Measurements from ENCODE around the gene ATP1A1. TPM values are rescaled to one million over a fixed set of nuclear protein-coding genes. Genes with fewer than 3 reads are reported as not detected.

The ATP1A1 gene
- polyA plus RNA-seq, 2 of the 4 experiments (the other 2 are of a cell fraction): 119 to 171 TPM

- ATAC-seq: no peak
- POLR2A ChIA-PET: no interaction called here
Observed at GRCh38 chr1:116346943-116347673, 25.9 kb upstream of the ATP1A1 start.

GRCh38 chr1:116347696-116348095 lies 25.3 kb upstream of the ATP1A1 start:
- Histone ChIP-seq H3K27ac (no peak overlapping the region), H3K4me3 (no peak overlapping the region), H3K4me2 (no peak overlapping the region), H3K4me1 (no peaks in the 10 kb centered on the region), H3K9me3 (no peaks in the 10 kb centered on the region)
- FAIRE-seq: no peak
- DNase-seq (ENCODE audit: low read depth in 1 of 2, low spot score in 1 of 2): no peak
- WGBS (ENCODE audit: missing lambda C conversion rate): 61% methylated on average over 2 of the region's 2 CpGs
- TF ChIP-seq HOXB13 (CRISPR knock-in tag; IDR thresholded peaks at IDR 0.05; ENCODE audit: low read depth) (no peak), CTCF (IDR thresholded peaks at IDR 0.05) (no peak), BCL3 (IDR thresholded peaks at IDR 0.05) (no peak)
- no peak for ATAC-seq
- CTCF ChIA-PET: no interaction called here
- POLR2A ChIA-PET: no interaction called here

More at GRCh38 chr1:116346943-116347673, 25.9 kb upstream of the ATP1A1 start:
- CTCF ChIA-PET: no interaction called here
- Histone ChIP-seq H3K27ac (no peak overlapping the region), H3K4me2 (no peak overlapping the region), H3K4me1 (no peaks in the 10 kb centered on the region), H3K4me3 (no peak overlapping the region), H3K9me3 (no peaks in the 10 kb centered on the region)
- no peak for FAIRE-seq
- TF ChIP-seq EHMT2 (IDR thresholded peaks at IDR 0.05; ENCODE audit: low read depth): no peak
- TF ChIP-seq CEBPB (IDR thresholded peaks at IDR 0.05): no peak
- TF ChIP-seq POLR2AphosphoS2 (conservative IDR thresholded peaks at IDR 0.05; ENCODE audit: low read length): no peak
- no peak for TF ChIP-seq E2F6 (IDR thresholded peaks at IDR 0.05; ENCODE audit: borderline replicate concordance, low read depth)
- TF ChIP-seq SMC3 (IDR thresholded peaks at IDR 0.05): no peak
- WGBS (ENCODE audit: missing lambda C conversion rate): 21% methylated on average over 4 of the region's 4 CpGs
- no peak for DNase-seq (ENCODE audit: low read depth in 1 of 2, low spot score in 1 of 2)

GRCh38 chr1:116350097-116350645 lies 22.9 kb upstream of the ATP1A1 start:
- DNase-seq (ENCODE audit: low read depth in 1 of 2, low spot score in 1 of 2) (no peak), FAIRE-seq (no peak), ATAC-seq (no peak)
- TF ChIP-seq NR3C1 (IDR thresholded peaks at IDR 0.05) (no peak), MAFK (IDR thresholded peaks at IDR 0.05; ENCODE audit: partially characterized antibody) (peak; percentile 24)
- no peak overlapping the region for H3K27ac ChIP-seq
- H3K4me3 ChIP-seq: no peak overlapping the region
- CTCF ChIA-PET: no interaction called here
- H3K4me1 ChIP-seq: no peaks in the 10 kb centered on the region
- no peaks in the 10 kb centered on the region for H3K9me3 ChIP-seq
- H3K4me2 ChIP-seq: no peak overlapping the region
- POLR2A ChIA-PET: no interaction called here
- 55% methylated on average over 2 of the region's 2 CpGs for WGBS (ENCODE audit: missing lambda C conversion rate)

- no peak for FAIRE-seq
- CTCF ChIA-PET: no interaction called here
- ATAC-seq: no peak
Observed at GRCh38 chr1:116351914-116352313, 21.1 kb upstream of the ATP1A1 start.

More at GRCh38 chr1:116351914-116352313, 21.1 kb upstream of the ATP1A1 start:
- Histone ChIP-seq H3K27ac (no peak overlapping the region), H3K4me3 (no peak overlapping the region), H3K9me3 (no peaks in the 10 kb centered on the region), H3K4me2 (no peak overlapping the region), H3K4me1 (no peaks in the 10 kb centered on the region)
- WGBS (ENCODE audit: missing lambda C conversion rate): 66% methylated on average over 4 of the region's 4 CpGs
- TF ChIP-seq KDM5A (IDR thresholded peaks at IDR 0.05): no peak
- no peak for TF ChIP-seq ZFP36 (IDR thresholded peaks at IDR 0.05; ENCODE audit: borderline replicate concordance, partially characterized antibody)
- peak; percentile 17 for TF ChIP-seq MAFK (IDR thresholded peaks at IDR 0.05; ENCODE audit: partially characterized antibody)
- TF ChIP-seq ELK1 (IDR thresholded peaks at IDR 0.05; ENCODE audit: low read depth, low read length): no peak
- TF ChIP-seq ZSCAN20 (CRISPR knock-in tag; IDR thresholded peaks at IDR 0.05): no peak
- no peak for TF ChIP-seq RAD21 (conservative IDR thresholded peaks at IDR 0.05 in 1 of 2, IDR thresholded peaks at IDR 0.05 in 1 of 2)
- no peak for TF ChIP-seq ZC3H11A (IDR thresholded peaks at IDR 0.05)
- TF ChIP-seq CTCF (IDR thresholded peaks at IDR 0.05): no peak
- TF ChIP-seq EHF (CRISPR knock-in tag; IDR thresholded peaks at IDR 0.05): no peak
- no peak for DNase-seq (ENCODE audit: low read depth in 1 of 2, low spot score in 1 of 2)
- POLR2A ChIA-PET: no interaction called here

Measured in A549 (cell line).